H1 (cell line): ENCODE data around the gene DNAJC6.

ENCODE experiments used
- ATF2 ChIP-seq: IDR thresholded peaks from 2 replicates; pipeline ENCODE4 v1.6.1; 2012; ENCODE audit warnings: low read length, inconsistent platforms
- CBX5 ChIP-seq: fragments of 300-800, 300-1000 bp; sonication (generic); IDR thresholded peaks from 2 replicates; pipeline ENCODE4 v1.7.1; 2016; ENCODE audit warnings: antibody characterized with exemption, low read length, low read depth
- CEBPB ChIP-seq: IDR thresholded peaks from 2 replicates; pipeline ENCODE4 v1.6.1; 2012; ENCODE audit warnings: low read depth, low read length
- CTCF ChIP-seq, 3 experiments: IDR thresholded peaks; 1 replicate in 2 of 3; 2 replicates in 1 of 3; pipeline versions ENCODE4 v1.5.1 to v1.6.1; 2011; ENCODE audit warnings: low read length in 3 of 3, mild to moderate bottlenecking in 3 of 3, inconsistent platforms in 2 of 3, low read depth in 1 of 3, moderate library complexity in 1 of 3; ENCODE audit not compliant: insufficient read depth in 1 of 3; ENCODE audit errors: control extremely low read depth in 1 of 3
- EZH2 ChIP-seq: fragments of 200-600 bp; sonication (generic); IDR thresholded peaks from 2 replicates; pipeline ENCODE4 v1.7.1; 2012; ENCODE audit warnings: low read depth, mild to moderate bottlenecking, moderate library complexity, low read length, inconsistent platforms; ENCODE audit not compliant: severe bottlenecking
- HDAC2 ChIP-seq, 2 experiments: fragments of 300-600 bp in 1 of 2; sonication (generic) in 1 of 2; IDR thresholded peaks; 2 replicates each; pipeline ENCODE4 v1.6.1; 2011 to 2012; ENCODE audit warnings: low read depth in 2 of 2, low read length in 2 of 2, mild to moderate bottlenecking in 2 of 2, moderate library complexity in 2 of 2, borderline replicate concordance in 1 of 2, inconsistent platforms in 1 of 2
- POLR2A ChIP-seq, 2 experiments: IDR thresholded peaks; 1 replicate in 1 of 2; 2 replicates in 1 of 2; pipeline ENCODE4 v1.6.1; 2011; ENCODE audit warnings: low read depth in 2 of 2, low read length in 2 of 2, mild to moderate bottlenecking in 2 of 2; ENCODE audit errors: control extremely low read depth in 1 of 2
- POLR2AphosphoS5 ChIP-seq: IDR thresholded peaks from 2 replicates; pipeline ENCODE4 v1.6.1; 2011; ENCODE audit warnings: low read depth, low read length
- RAD21 ChIP-seq, 2 experiments: IDR thresholded peaks in 1 of 2; conservative IDR thresholded peaks in 1 of 2; 2 replicates each; pipeline ENCODE4 v1.6.1; 2011; ENCODE audit warnings: low read depth in 2 of 2, low read length in 2 of 2, improper control_type of control experiment in 1 of 2, inconsistent platforms in 1 of 2, mild to moderate bottlenecking in 1 of 2, moderate library complexity in 1 of 2
- RFX5 ChIP-seq: IDR thresholded peaks from 2 replicates; pipeline ENCODE4 v1.6.1; 2011; ENCODE audit warnings: low read depth, low read length, improper control_type of control experiment, borderline replicate concordance
- TAF1 ChIP-seq: IDR thresholded peaks from 2 replicates; pipeline ENCODE4 v1.6.1; 2011; ENCODE audit warnings: mild to moderate bottlenecking, low read depth, low read length
- TCF12 ChIP-seq: IDR thresholded peaks from 2 replicates; pipeline ENCODE4 v1.6.1; 2011; ENCODE audit warnings: low read depth, mild to moderate bottlenecking, low read length
- ZNF274 ChIP-seq: IDR thresholded peaks from 2 replicates; pipeline ENCODE4 v1.7.0; 2012; ENCODE audit warnings: low read length, borderline replicate concordance; ENCODE audit errors: extremely low read depth

- TF ChIP-seq POLR2A (IDR thresholded peaks at IDR 0.05; ENCODE audit: control extremely low read depth in 1 of 2, low read depth in 2 of 2, low read length in 2 of 2) (no peak), CTCF (IDR thresholded peaks at IDR 0.05; ENCODE audit: control extremely low read depth in 1 of 3, insufficient read depth in 1 of 3, low read depth in 1 of 3, low read length in 3 of 3) (no peak), RFX5 (no peak), POLR2AphosphoS5 (no peak), CBX5 (no peak), CEBPB (no peak), TAF1 (no peak), ZNF274 (no peak), ATF2 (no peak), EZH2 (no peak), TCF12 (no peak), HDAC2 (IDR thresholded peaks at IDR 0.05; ENCODE audit: borderline replicate concordance in 1 of 2, low read depth in 2 of 2, low read length in 2 of 2) (no peak), RAD21 (IDR thresholded peaks at IDR 0.05 in 1 of 2, conservative IDR thresholded peaks at IDR 0.05 in 1 of 2; ENCODE audit: low read depth in 2 of 2, low read length in 2 of 2) (no peak)
These were observed 131.6 kb downstream of the DNAJC6 start for GRCh38 chr1:65440915-65441314.
